ENCODE results near the gene F2R. TPM values are rescaled to one million over a fixed set of nuclear protein-coding genes. Genes with fewer than 3 reads are reported as not detected.

The F2R gene
- polyA plus RNA-seq, 3 donors from 2014 or later: 92.6 to 115 (median 106) TPM

Other genes with a start within 250 kb of the F2R start
- 1 to 10 TPM in 1 of 3 donors, under 1 TPM in 2; 0.43 to 1.5 (median 0.49) TPM for gene F2RL2, start 92.7 kb upstream of the F2R start, polyA plus RNA-seq
- gene F2RL1, start 102.9 kb downstream of the F2R start, polyA plus RNA-seq: 1 to 10 TPM in 1 of 3 donors, under 1 TPM in 1, not detected in 1; 0.53 to 2.1 TPM
- gene S100Z, start 133.9 kb downstream of the F2R start, polyA plus RNA-seq: 1 to 10 TPM in 1 of 3 donors, under 1 TPM in 1, not detected in 1; 0.73 to 2.5 TPM
- gene CRHBP, start 236.9 kb downstream of the F2R start, polyA plus RNA-seq: not detected

Data from immature natural killer cell (primary cell).